Hypothalamus (tissue), 51 donors: Measurements from ENCODE around the gene RRH.

ENCODE experiments used
- DNase-seq, 51 donors: peaks; one replicate each; lab custom pipeline; 2025; lab: John Stamatoyannopoulos, UW

Gene RRH

GRCh38 chr4:109879636-109880314, 52.0 kb downstream of the RRH start:
- no peak for DNase-seq

- DNase-seq = no peak
These were observed 58.5 kb downstream of the RRH start for GRCh38 chr4:109886303-109886702.

DNA sequence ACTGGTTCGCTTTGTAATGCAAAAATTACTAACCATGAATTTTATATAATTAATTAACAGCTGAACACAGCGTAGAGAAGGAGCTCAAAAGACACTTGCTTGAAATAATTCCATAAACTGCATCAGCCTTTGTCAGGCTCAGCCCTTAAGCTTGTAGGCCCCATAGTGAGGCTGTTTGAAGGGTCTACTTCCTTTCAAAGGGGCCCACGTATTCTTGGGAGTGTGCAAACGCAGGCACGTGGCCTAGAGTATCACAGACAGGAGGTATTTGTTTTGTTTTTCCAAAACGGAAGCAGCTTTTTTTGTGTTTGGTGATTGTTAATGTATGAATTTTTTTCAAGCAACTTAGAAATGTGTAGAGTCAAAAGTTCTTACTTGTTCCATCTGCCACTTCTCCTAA, 59.3 kb downstream of the RRH start:
- no peak for DNase-seq

DNA sequence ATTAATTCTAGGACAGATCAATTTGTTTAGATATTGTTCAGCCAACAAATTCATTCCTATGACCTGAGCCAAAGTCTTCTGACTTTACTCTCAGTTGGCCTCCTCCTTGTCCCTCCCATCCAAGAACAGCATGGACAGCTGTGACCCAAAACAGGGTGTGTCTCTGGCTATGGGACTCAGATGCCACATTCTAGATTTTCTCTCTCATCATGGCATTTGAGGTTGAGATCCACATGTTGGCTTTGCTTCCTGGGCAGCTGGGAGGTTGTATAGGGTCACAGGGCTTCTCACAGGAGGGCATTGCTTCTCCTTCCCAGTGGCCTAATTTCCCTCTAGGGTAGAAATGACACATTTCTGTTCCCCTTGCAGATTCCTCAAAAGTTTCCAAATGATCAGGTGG, 62.3 kb downstream of the RRH start:
- DNase-seq = no peak
